Stimulated activated CD8-positive, alpha-beta memory T cell treated with anti-CD3 and anti-CD28 coated beads, Interleukin-12 subunit alpha, Interleukin-12 subunit beta, amount 100 ng/mL, for 1 hour (primary cell): ENCODE measurements around the gene ZNF529.

Source experiments
- DNase-seq: peaks from one replicate; pipeline ENCODE4 v3.0.0-alpha.2; 2020; ENCODE audit warnings: low read depth

ZNF529 gene

DNA sequence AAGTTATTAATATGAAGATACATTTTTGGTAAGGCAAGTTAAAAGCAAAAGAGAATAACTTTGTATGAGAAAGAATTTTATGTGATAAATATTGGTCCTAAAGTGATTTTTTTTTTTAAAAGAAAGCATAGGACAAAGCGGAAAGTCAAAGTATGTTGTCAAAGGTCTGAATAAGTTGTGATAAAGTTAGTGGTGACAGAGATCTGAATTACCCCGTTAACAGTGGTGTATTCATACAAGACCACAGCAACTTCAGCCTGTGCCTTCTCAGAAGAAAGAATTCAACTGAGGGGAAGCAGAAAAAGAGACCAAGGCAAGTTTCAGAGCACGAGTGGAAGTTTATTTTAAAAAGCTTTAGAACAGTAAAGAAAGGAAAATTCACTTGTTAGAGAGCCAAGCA lies 64.8 kb downstream of the ZNF529 start:
- DNase-seq: no peak

DNA sequence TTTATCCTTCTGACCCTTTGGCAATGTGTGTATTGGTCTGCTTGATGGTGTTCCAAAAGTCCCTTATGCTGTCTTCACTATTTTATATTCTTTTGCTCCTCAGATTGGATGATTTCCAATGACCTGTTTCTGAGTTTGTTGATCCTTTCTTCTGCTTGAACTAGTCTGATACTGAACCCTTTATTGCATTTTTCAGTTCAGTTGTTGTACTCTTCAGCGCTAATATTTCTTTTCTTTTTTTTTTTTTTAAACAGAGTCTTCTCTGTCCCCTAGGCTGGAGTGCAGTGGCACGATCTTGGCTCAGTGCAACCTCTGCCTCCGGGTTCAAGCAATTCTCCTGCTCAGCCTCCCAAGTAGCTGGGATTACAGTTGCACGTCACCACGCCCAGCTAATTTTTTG lies 71.1 kb downstream of the ZNF529 start:
- no peak for DNase-seq

DNA sequence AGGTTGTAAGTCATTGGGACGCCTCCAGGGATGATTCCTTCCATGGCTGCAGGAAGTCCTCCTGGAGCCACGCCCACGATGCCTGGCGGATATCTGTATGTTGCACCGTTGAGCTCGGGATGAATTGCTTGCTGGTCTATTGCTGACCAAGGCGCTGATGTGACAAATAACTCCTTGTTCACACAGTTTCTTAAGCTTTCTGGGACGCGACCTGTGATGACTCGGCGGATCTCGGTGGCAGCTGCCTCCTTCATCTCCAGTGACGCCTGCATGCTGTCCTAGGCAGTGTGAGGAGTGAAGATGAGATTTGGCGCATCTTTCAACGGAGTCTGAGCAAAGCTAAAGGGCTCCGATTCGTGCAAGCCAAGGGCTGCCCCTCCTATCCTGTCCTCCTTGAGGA lies 76.1 kb downstream of the ZNF529 start:
- DNase-seq: no peak
